NCI-H510A (cell line): ENCODE measurements around the gene LRRC49.

Source experiments
- DNase-seq: peaks from one replicate; lab custom pipeline; 2025; lab: John Stamatoyannopoulos, UW

LRRC49 gene

GRCh38 chr15:71052356-71052755 is 159.7 kb downstream of the LRRC49 start:
- no peak for DNase-seq

GRCh38 chr15:71054286-71054952 is 161.8 kb downstream of the LRRC49 start:
- no peak for DNase-seq

- DNase-seq: no peak
Measured at GRCh38 chr15:71055461-71055860, 162.8 kb downstream of the LRRC49 start.

- no peak for DNase-seq
Measured at GRCh38 chr15:71056111-71056510, 163.5 kb downstream of the LRRC49 start.

- DNase-seq: no peak
Measured at GRCh38 chr15:71057143-71057542, 164.5 kb downstream of the LRRC49 start.

- no peak for DNase-seq
Measured at GRCh38 chr15:71057581-71057980, 165.0 kb downstream of the LRRC49 start.

- DNase-seq: no peak
Measured at GRCh38 chr15:71060983-71061382, 168.4 kb downstream of the LRRC49 start.

GRCh38 chr15:71066983-71067382 is 174.4 kb downstream of the LRRC49 start:
- DNase-seq: no peak

GRCh38 chr15:71069693-71070092 is 177.1 kb downstream of the LRRC49 start:
- no peak for DNase-seq

GRCh38 chr15:71071529-71071928 is 178.9 kb downstream of the LRRC49 start:
- no peak for DNase-seq

GRCh38 chr15:71072423-71072822 is 179.8 kb downstream of the LRRC49 start:
- no peak for DNase-seq

- DNase-seq: no peak
Measured at GRCh38 chr15:71078506-71079207, 186.0 kb downstream of the LRRC49 start.

- no peak for DNase-seq
Measured at GRCh38 chr15:71079208-71080044, 186.8 kb downstream of the LRRC49 start.

GRCh38 chr15:71080166-71080565 is 187.5 kb downstream of the LRRC49 start:
- DNase-seq: no peak

GRCh38 chr15:71080705-71081104 is 188.1 kb downstream of the LRRC49 start:
- no peak for DNase-seq

- DNase-seq: no peak
Measured at GRCh38 chr15:71082803-71083202, 190.2 kb downstream of the LRRC49 start.

GRCh38 chr15:71083349-71083748 is 190.7 kb downstream of the LRRC49 start:
- DNase-seq: no peak

- DNase-seq: no peak
Measured at GRCh38 chr15:71084264-71084663, 191.6 kb downstream of the LRRC49 start.

GRCh38 chr15:71085809-71086208 is 193.2 kb downstream of the LRRC49 start:
- DNase-seq: no peak

GRCh38 chr15:71088155-71088554 is 195.5 kb downstream of the LRRC49 start:
- no peak for DNase-seq

- no peak for DNase-seq
Measured at GRCh38 chr15:71088683-71089082, 196.1 kb downstream of the LRRC49 start.

- DNase-seq: no peak
Measured at GRCh38 chr15:71089801-71090200, 197.2 kb downstream of the LRRC49 start.

GRCh38 chr15:71091601-71092000 is 199.0 kb downstream of the LRRC49 start:
- DNase-seq: no peak
